Lower leg skin (tissue), 3 donors: Measurements from ENCODE around the gene PRSS38.

Experiments used
- CTCF ChIP-seq, 3 donors: fragments of 450-650 bp; IDR thresholded peaks; one replicate each; pipeline ENCODE4 v1.5.1; 2016; ENCODE audit warnings: antibody characterized with exemption in 3 of 3, mild to moderate bottlenecking in 3 of 3, moderate library complexity in 2 of 3
- POLR2A ChIP-seq, 2 donors: fragments of 450-650 bp; IDR thresholded peaks; one replicate each; pipeline ENCODE4 v1.6.1; 2016 to 2017; ENCODE audit warnings: antibody characterized with exemption in 2 of 2, mild to moderate bottlenecking in 1 of 2, moderate library complexity in 1 of 2

- TF ChIP-seq POLR2A (IDR thresholded peaks at IDR 0.05): no peak
- no peak for TF ChIP-seq CTCF (IDR thresholded peaks at IDR 0.05)
Observed at GRCh38 chr1:227892489-227893299, 77.2 kb downstream of the PRSS38 start.
